Stimulated activated CD8-positive, alpha-beta memory T cell treated with anti-CD3 and anti-CD28 coated beads, Interleukin-7, amount 100 ng/mL, for 48 hours (primary cell): ENCODE data around the gene CUEDC1.
"Not testable (repeated sequence)": the region's sequence is repeated elsewhere in the genome, so short reads cannot be mapped to it uniquely, and the experiment has no call there.

Experiments used
- DNase-seq, 2 donors: peaks; one replicate each; pipeline ENCODE4 v3.0.0-alpha.2; 2020; ENCODE audit warnings: low read depth in 1 of 2; ENCODE audit errors: extremely low read depth in 1 of 2

CUEDC1 gene

DNA sequence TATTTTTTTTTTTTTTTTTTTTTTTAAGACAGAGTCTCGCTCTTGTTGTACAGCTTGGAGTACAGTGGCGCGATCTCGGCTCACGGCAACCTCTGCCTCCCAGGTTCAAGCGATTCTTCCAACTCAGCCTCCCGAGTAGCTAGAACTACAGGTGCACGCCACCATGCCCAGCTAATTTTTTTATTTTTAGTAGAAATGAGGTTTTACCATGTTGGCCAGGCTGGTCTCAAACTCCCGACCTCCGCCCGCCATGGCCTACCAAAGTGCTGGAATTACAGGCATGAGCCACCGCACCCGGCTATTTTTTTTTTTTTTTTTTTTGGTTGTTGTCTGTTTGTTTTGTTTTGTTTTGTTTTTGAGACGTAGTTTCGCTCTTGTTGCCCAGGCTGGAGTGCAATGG lies 3.2 kb upstream of the CUEDC1 start:
- not testable (repeated sequence) for DNase-seq

DNA sequence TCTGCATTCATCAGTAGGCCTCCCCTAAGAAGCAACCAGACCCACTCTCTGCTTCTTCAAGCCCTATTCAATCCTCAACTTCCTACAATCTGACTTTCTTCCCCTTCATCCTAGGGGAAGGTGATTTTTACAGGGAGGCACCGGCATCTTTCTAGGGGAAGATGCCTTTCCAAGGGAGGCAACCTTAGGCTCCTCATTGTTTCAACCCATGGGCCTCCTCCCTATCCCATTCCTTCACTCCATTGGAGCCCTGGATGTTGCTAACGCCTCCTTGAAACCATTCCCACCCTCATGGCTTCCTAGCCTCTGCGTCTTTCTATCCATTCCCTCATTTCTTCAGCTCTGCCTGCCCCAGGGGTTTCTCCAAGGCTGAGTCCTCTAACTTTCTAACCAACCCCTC lies 2.7 kb upstream of the CUEDC1 start:
- no peak for DNase-seq

DNA sequence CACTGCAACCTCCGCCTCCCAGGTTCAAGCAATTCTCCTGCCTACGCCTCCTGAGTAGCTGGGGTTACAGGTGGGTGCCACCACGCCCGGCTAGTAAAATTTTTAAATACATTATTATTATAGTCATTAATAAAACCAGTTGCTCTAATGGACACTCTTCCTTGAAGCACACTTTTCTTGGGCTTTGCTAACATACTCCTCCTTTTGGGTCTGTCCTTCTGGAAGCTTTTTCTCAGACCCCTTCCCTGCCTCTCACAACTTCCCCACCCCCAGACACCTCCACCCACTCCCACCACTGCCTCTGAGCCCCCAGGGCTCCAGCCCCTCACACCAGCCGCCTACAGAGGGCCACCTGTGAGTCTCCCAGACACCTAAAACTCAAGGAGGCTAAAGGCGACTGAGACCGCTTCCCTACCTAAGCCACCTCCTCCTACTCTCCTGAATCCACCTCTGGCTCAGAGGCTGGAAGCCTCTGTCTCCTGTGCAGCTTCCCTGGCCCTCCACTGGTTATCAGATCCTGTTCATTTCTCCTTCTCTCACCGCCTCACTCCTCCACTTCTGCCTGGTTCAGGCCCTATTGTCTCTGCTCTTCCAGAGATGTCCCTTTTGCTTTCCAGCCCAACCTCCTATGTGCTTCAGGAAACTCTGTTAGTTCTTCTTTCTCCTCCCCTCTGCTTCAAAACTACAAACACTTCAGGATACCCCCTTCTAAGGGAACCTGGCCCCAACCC lies 2.1 kb upstream of the CUEDC1 start:
- no peak for DNase-seq

GRCh38 chr17:57956291-57957119 lies 1.3 kb upstream of the CUEDC1 start:
- DNase-seq: peak; percentile 13 to 25

GRCh38 chr17:57954397-57955182 lies 622 bp downstream of the CUEDC1 start:
- DNase-seq: no peak

- DNase-seq: no peak
Observed at GRCh38 chr17:57953705-57954396, 1.4 kb downstream of the CUEDC1 start.

- no peak for DNase-seq
Observed at GRCh38 chr17:57953219-57953618, 2.0 kb downstream of the CUEDC1 start.

DNA sequence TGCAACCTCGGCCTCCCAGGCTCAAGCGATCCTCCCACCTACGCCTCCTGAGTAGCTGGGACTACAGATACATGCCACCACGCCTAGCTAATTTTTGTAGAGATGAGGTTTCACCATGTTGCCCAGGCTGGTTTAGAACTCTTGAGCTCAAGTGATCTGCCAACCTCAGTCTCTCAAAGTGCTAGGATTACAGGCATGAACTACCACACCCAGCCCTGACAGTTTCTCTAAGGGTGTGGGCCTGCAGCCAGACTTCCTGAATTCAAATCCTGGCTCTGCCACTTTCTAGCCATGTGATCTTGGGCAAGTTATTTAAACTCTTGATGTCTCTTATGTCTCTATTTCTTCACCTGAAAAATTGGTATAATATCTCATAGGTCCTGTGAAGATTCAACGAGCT lies 5.6 kb downstream of the CUEDC1 start:
- no peak for DNase-seq

DNA sequence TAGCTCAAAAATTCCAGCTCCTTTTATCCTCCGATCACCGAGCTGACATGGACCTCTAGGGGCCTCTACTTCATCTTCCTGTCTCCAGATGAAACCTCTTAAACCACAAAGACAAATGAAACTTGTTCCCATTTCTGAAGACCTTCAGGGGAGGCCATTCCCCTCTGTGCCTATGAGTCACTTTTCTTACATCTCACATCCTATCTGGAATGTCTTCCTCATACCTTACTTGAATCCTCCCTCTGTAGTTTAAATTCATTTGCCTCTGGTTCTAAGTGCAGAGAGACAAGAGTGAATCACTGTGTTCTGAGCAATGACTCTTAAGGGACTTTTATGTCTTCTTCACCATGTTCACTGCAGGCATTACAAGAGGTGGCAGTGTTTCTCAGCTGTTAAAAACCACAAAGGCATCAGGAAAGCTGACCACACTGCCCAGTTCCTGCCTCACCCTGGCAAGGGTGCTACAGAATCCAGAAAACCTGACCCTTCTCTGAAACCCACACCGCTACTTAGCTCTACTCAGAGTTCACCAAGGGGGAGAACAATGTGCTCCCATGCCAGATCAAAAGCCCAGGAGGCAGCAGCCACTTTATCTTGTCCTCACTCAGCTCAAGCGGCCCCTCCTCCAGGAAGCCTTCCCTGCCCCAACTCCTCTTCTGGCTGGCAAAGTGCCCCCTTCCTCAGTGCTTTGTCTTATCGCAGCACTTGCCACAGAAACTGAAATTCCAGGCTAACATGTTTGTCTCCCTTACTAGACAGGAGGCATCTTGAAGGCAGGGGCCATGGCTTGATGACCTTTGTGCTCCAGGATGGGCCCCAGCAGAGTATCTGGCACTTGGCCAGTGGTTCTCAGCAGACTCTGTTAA lies 6.4 kb downstream of the CUEDC1 start:
- DNase-seq: no peak

GRCh38 chr17:57948169-57948554 lies 7.0 kb downstream of the CUEDC1 start:
- no peak for DNase-seq

GRCh38 chr17:57947369-57947768 lies 7.8 kb downstream of the CUEDC1 start:
- no peak for DNase-seq

DNA sequence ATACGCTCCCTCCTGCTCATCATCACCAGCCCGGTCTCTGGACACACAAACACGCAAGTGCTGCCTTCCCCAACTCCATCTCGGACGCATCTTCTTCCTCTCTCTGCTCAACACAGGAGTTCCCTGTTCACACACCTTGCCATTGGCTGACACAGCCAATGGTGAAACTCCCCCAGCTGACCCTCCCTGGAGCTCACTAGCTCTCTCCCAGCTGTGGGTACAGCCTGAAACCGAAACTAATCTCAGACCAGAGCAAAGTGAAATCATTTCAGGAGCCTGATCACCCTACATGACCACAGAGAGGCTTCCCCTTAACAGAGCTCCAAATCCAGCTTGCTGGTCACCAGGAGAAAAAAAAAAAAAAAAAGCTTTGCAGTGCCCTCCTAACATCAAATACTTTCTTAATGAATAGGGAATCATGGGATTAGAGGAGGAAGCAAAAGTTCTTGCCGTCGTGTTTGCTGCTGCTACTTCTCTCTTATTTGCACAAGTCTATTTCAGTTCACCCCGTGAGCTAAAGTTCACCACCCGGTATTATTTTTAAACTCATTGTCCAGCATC lies 8.3 kb downstream of the CUEDC1 start:
- no peak for DNase-seq

GRCh38 chr17:57945996-57946797 lies 9.0 kb downstream of the CUEDC1 start:
- DNase-seq: no peak

GRCh38 chr17:57944908-57945307 lies 10.3 kb downstream of the CUEDC1 start:
- DNase-seq: no peak

DNA sequence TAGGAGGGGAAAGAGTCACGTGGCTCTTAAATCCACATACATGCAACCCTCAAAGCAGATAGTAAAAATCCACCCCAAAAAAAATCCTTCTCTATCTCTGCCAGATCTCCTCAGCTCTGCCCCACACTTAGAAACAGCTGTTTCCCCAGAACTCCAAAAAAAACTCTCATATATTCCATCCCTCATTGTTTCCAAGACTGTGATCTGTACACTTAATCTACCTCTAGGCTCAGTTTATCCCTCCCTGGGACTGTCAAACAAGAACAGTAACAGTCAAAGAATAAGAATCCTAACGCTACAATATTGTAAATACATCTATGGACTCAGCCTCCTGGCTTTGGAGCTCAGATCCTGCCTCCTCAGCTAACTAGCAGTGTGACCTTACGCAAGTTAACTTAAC lies 11.6 kb downstream of the CUEDC1 start:
- DNase-seq: no peak

DNA sequence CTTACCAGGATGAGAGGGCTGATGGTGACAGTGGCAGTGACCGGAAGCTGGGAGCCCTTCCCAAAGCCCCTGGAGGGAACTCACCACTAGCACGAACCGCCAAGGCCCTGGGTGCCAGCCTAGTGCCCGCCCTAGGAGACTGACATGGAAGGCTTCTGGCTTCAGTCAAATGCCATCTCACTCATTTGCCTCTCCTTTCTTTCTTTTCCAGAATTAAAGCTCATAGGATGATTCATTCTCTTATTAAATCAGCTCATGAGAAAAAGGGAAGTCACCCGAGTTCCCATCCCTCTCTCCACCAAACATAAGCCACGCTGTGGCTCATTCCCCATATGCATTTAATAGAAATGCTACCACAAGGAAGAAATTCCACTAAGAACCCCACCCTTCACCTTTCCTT lies 12.1 kb downstream of the CUEDC1 start:
- no peak for DNase-seq

- no peak for DNase-seq
Observed at GRCh38 chr17:57941384-57942370, 13.5 kb downstream of the CUEDC1 start.
